Measurements from ENCODE around the gene LRIT2. TPM values are rescaled to one million over a fixed set of nuclear protein-coding genes. Genes with fewer than 3 reads are reported as not detected.

LRIT2 gene
- total RNA-seq, 1 experiment from 2014 or later = not detected

- ATAC-seq = 0 out of 2 replicates have a peak, but pooled peaks have one; percentile 15
Observed at GRCh38 chr10:84211566-84211965, 13.8 kb downstream of the LRIT2 start.

GRCh38 chr10:84208023-84208422, 17.3 kb downstream of the LRIT2 start:
- peaks cover 25% of the 10 kb centered on the region for H3K27me3 ChIP-seq (ENCODE audit: control insufficient read depth, insufficient read depth, low read length)
- no peaks in the 10 kb centered on the region for H3K9me3 ChIP-seq (ENCODE audit: control insufficient read depth, insufficient read depth, low read depth, low read length)
- CTCF ChIA-PET = no interaction called here
- no peak overlapping the region for H3K4me3 ChIP-seq (ENCODE audit: low read depth in 2 of 2, low read length in 2 of 2)
- DNase-seq (ENCODE audit: low read depth, low spot score) = no peak
- no peaks in the 10 kb centered on the region for H3K4me1 ChIP-seq (ENCODE audit: control insufficient read depth, insufficient read depth, low read length)
- ATAC-seq = no peak
- intact Hi-C loops (cut with micrococcal nuclease; ENCODE audit: unreplicated experiment) (loop anchor here (5.0 kb wide), 1 partner anchor 61 kb away; no protein-coding TSS in a partner anchor), in situ Hi-C loops (cut with HindIII; ENCODE audit: low pct_unique_long_range_greater_than_20kb, low sequenced_read_pairs) (no loop called here)
- TF ChIP-seq SIN3A (IDR thresholded peaks at IDR 0.05; ENCODE audit: borderline replicate concordance, insufficient read depth, low read depth, low read length) (no peak), CTCF (IDR thresholded peaks at IDR 0.05) (no peak), REST (IDR thresholded peaks at IDR 0.05; ENCODE audit: insufficient read depth in 1 of 2, low read depth in 2 of 2, low read length in 1 of 2) (no peak), POLR2AphosphoS5 (IDR thresholded peaks at IDR 0.05; ENCODE audit: low read depth, low read length) (no peak), TCF7L2 (IDR thresholded peaks at IDR 0.05; ENCODE audit: low read depth, low read length) (no peak)
- H3K27ac ChIP-seq (ENCODE audit: low read length) = no peak overlapping the region
- no peaks in the 10 kb centered on the region for H3K36me3 ChIP-seq (ENCODE audit: control insufficient read depth, insufficient read depth, low read length)
- POLR2A ChIA-PET = no interaction called here
- BruUV-seq (replicated peaks) = no TSS peak

More at GRCh38 chr10:84211566-84211965, 13.8 kb downstream of the LRIT2 start:
- no peaks in the 10 kb centered on the region for H3K4me1 ChIP-seq (ENCODE audit: control insufficient read depth, insufficient read depth, low read length)
- BruUV-seq (replicated peaks) = no TSS peak
- no peak overlapping the region for H3K4me3 ChIP-seq (ENCODE audit: low read depth in 2 of 2, low read length in 2 of 2)
- DNase-seq (ENCODE audit: low read depth, low spot score) = no peak
- TF ChIP-seq REST (IDR thresholded peaks at IDR 0.05; ENCODE audit: insufficient read depth in 1 of 2, low read depth in 2 of 2, low read length in 1 of 2) (no peak), TCF7L2 (IDR thresholded peaks at IDR 0.05; ENCODE audit: low read depth, low read length) (no peak), SIN3A (IDR thresholded peaks at IDR 0.05; ENCODE audit: borderline replicate concordance, insufficient read depth, low read depth, low read length) (no peak), CTCF (IDR thresholded peaks at IDR 0.05) (no peak), POLR2AphosphoS5 (IDR thresholded peaks at IDR 0.05; ENCODE audit: low read depth, low read length) (no peak)
- ChIA-PET CTCF (no interaction called here), POLR2A (no interaction called here)
- no peaks in the 10 kb centered on the region for H3K9me3 ChIP-seq (ENCODE audit: control insufficient read depth, insufficient read depth, low read depth, low read length)
- intact Hi-C loops (cut with micrococcal nuclease; ENCODE audit: unreplicated experiment) (no loop called here), in situ Hi-C loops (cut with HindIII; ENCODE audit: low pct_unique_long_range_greater_than_20kb, low sequenced_read_pairs) (no loop called here)
- no peak overlapping the region for H3K27ac ChIP-seq (ENCODE audit: low read length)
- no peaks in the 10 kb centered on the region for H3K36me3 ChIP-seq (ENCODE audit: control insufficient read depth, insufficient read depth, low read length)
- peaks cover 30% of the 10 kb centered on the region for H3K27me3 ChIP-seq (ENCODE audit: control insufficient read depth, insufficient read depth, low read length)
